Brain microvascular endothelial cell (primary cell): ENCODE data around the gene CDCA4.
A peak's percentile ranks its signal among the peaks of the same experiment; 100 is the strongest.

ENCODE experiments used
- DNase-seq: peaks from one replicate; pipeline ENCODE4 v3.0.0-alpha.2; 2020
- H3K27ac ChIP-seq: fragments of 250-450 bp; sonication (Bioruptor Pico); 2 replicates; pipeline ENCODE4 v1.5.1; 2020; ENCODE audit warnings: mild to moderate bottlenecking, moderate library complexity
- H3K27me3 ChIP-seq: fragments of 250-450 bp; sonication (Bioruptor Pico); replicated peaks from 2 replicates; pipeline ENCODE4 v1.5.1; 2020; ENCODE audit warnings: mild to moderate bottlenecking
- H3K36me3 ChIP-seq: fragments of 250-450 bp; sonication (Bioruptor Pico); replicated peaks from 2 replicates; pipeline ENCODE4 v1.5.1; 2020; ENCODE audit warnings: mild to moderate bottlenecking
- H3K4me3 ChIP-seq: 2 replicates; pipeline ENCODE4 v1.5.1; 2011; ENCODE audit warnings: low read depth, mild to moderate bottlenecking, control low read depth, low read length, moderate library complexity
- in situ Hi-C: cut with HindIII; loops from 2 replicates; pipeline ENCODE4 v1.10.0; 2017; ENCODE audit warnings: low sequenced_read_pairs, low pct_ligation_motif_present
- TF ChIP-seq, protein P1 (sequence below): IDR thresholded peaks from 2 replicates; pipeline ENCODE4 v1.5.1; 2011; ENCODE audit warnings: low read depth, mild to moderate bottlenecking, moderate library complexity, low read length, control low read depth, inconsistent platforms; ENCODE audit errors: missing control alignments

Gene CDCA4

DNA sequence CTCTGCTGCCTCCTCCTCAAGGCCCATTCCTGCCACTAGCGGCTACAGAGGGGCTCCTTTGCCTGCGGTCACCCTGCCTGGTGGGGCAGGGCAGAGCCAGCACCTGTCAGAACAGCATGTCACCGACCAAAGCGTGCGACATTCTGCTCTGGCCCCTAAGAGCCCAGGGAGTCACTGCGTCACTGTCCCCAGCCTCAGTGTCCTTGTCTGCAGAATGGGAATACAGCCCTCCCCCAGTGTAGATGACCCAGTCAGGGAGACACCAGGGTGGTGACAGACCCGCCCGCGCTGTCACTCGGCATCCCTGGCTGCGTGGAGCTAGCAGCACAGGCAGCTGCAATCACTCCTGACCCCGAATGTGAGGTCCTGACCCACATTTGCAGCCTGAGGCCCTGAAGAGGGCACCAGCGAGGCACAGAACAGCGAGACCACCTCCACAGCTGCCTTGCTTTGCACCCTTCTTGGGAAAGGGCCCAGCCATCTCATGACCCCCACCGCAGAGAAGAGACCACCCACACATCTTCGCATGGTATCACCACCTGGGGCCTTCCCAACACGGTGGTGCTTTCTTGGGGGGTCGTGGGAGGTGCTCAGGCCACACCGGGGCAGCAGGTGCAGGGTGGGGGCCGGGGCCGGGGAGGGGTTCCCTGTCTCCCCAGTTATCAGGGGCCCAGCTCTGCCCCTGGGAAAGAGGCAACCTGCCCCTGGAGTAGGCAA lies 45.2 kb downstream of the CDCA4 start:
- TF ChIP-seq, protein P1, sequence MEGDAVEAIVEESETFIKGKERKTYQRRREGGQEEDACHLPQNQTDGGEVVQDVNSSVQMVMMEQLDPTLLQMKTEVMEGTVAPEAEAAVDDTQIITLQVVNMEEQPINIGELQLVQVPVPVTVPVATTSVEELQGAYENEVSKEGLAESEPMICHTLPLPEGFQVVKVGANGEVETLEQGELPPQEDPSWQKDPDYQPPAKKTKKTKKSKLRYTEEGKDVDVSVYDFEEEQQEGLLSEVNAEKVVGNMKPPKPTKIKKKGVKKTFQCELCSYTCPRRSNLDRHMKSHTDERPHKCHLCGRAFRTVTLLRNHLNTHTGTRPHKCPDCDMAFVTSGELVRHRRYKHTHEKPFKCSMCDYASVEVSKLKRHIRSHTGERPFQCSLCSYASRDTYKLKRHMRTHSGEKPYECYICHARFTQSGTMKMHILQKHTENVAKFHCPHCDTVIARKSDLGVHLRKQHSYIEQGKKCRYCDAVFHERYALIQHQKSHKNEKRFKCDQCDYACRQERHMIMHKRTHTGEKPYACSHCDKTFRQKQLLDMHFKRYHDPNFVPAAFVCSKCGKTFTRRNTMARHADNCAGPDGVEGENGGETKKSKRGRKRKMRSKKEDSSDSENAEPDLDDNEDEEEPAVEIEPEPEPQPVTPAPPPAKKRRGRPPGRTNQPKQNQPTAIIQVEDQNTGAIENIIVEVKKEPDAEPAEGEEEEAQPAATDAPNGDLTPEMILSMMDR: peak; percentile 28
- no peak for DNase-seq
- H3K4me3 ChIP-seq: no peak overlapping the region

DNA sequence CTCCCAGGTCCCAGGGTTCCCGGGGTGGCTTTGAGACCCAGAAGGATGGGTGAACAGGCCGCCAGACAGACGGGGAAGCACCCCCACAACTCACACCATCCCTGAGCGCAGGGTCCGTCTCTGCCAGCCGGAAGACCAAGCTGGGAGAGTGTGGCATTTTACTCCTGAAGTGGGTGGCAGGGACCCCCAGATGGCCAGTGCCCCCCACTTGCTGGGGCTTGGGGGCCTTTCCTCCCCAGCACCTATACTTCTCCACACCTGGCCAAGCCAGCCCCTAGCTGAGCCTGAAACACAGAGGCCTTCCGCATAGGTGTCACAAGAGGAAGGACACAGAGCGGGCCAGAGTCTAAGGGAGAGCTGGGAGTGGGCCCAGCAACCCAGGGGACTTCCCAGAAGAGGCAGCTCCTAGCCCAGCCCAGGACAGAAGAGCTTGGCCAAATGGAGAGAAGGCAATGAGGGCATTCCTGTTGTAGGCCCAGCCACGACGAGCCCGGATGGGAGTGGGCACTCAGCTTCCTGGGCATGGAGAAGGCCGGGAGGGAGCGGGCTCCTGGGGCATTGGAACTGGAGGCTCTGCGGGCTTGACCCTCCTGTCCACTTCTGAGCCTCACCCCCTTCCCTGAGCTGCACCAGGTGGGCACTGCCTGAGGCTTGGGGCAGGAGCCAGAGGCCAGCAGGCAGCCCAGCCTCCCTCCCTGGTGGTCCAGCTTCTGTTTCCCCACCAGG lies 46.1 kb downstream of the CDCA4 start:
- Histone ChIP-seq H3K4me3 (no peak overlapping the region), H3K27me3 (no peaks in the 10 kb centered on the region), H3K36me3 (no peaks in the 10 kb centered on the region), H3K27ac (no peak overlapping the region)
- in situ Hi-C loops: no loop called here
- DNase-seq: no peak
- TF ChIP-seq, protein P1: no peak

More for the DNA sequence above, 45.2 kb downstream of the CDCA4 start:
- H3K36me3 ChIP-seq: no peaks in the 10 kb centered on the region
- no peak overlapping the region for H3K27ac ChIP-seq
- in situ Hi-C loops: no loop called here
- H3K27me3 ChIP-seq: no peaks in the 10 kb centered on the region

DNA sequence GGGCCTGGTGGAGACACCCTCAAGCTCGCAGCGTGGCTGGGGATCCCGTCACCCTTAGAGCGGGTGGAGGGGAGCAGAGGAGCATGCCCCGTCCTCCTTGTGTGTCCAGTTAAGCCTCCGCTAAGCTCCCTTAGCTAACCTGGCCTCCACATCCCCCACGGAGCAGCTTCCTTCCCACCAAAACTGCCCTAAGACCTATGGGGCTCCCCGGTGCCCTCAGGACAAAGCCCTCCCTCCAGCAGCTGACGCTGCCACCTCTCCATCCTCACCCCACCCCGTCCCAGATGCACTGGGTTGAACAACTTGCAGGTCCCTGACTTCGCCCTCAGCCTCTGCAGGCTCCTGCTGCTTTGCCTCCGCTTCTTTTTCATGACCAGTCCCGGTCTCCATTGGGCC lies 46.7 kb downstream of the CDCA4 start:
- no peak overlapping the region for H3K27ac ChIP-seq
- DNase-seq: no peak
- H3K4me3 ChIP-seq: no peak overlapping the region
- H3K36me3 ChIP-seq: no peaks in the 10 kb centered on the region
- no peaks in the 10 kb centered on the region for H3K27me3 ChIP-seq
- in situ Hi-C loops: no loop called here
- TF ChIP-seq, protein P1: no peak

DNA sequence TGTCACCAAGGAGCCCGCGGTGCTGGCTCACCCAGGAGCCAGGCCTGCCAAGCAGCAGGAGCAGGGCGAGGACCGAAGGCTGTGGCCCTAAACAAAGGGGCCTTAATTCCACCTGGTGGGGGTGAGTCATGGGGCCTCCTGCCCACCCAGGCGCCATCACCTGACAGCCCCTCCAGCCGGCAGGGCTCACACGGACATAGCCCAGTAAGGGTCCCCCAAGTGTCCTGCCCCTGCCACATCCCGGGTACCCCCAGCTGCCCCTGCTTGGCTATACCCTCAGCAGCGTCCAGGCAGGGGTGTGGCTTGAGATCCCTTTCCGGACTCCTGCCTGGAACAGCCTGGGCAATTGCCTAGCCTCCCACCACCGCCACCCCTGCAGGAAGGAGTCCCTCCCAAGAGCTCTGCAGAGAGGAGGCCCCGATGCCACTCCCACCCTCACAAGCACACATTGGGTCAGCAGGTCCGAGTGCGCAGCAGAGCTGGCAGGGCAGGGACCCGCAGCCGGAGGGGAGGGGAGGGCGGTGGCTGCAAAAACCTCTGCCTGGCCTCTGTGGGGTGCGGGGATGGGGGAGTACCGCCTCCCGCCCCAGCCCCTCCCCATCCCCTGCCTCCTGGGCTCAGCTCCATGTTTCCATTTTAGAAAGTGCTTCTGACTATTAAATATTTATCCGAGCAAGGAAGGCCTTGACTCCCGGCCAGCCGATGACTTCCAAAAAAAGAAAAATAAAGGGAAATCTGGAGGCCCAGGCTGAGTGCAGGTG lies 47.3 kb downstream of the CDCA4 start:
- peak overlapping the region; percentile 8 for H3K27ac ChIP-seq
- TF ChIP-seq, protein P1: no peak
- no peaks in the 10 kb centered on the region for H3K27me3 ChIP-seq
- in situ Hi-C loops: no loop called here
- no peak for DNase-seq
- H3K4me3 ChIP-seq: peak overlapping the region; percentile 1
- H3K36me3 ChIP-seq: no peaks in the 10 kb centered on the region

DNA sequence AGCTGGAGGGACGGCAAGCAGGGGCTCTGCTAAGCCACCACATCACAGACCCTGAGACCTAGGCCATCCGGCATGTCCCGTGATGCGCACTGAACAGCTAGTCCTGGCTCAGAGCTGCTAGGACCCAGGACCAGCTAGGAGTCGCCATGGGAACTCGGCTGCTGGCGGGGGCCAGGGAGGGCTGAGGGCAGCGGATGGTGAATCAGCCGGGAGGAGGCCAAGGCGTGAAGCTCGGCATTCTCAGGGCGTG lies 47.8 kb downstream of the CDCA4 start:
- Histone ChIP-seq H3K27me3 (no peaks in the 10 kb centered on the region), H3K27ac (peak overlapping the region; percentile 6), H3K36me3 (no peaks in the 10 kb centered on the region), H3K4me3 (no peak overlapping the region)
- peak; percentile 94 for DNase-seq
- in situ Hi-C loops: no loop called here
- TF ChIP-seq, protein P1: no peak
